ENCODE data around the gene CACNA1C.

The CACNA1C gene

GRCh38 chr12:2528001-2528400, 475.2 kb downstream of the CACNA1C start:
- DNase-seq (ENCODE audit: low spot score) = no peak

DNA sequence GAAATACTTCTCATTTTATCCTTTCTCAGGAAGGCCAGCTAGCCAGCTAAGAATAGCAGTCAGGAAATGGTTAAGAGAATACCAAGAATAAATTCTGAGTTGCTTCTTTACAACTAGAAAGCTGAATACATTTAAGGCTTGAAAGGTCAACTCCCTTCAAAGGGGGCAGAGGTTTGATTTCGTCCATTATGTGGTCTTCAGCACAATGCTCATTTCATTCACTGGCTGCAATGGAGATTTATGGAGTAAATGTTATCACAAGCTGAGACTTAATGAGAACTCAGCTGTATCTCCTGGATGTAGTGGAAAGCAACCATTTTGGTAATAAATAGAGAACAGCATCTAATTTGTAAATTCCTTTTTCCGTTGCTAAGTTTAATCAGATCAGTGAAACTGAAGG, 477.0 kb downstream of the CACNA1C start:
- no peak for DNase-seq (ENCODE audit: low spot score)

DNA sequence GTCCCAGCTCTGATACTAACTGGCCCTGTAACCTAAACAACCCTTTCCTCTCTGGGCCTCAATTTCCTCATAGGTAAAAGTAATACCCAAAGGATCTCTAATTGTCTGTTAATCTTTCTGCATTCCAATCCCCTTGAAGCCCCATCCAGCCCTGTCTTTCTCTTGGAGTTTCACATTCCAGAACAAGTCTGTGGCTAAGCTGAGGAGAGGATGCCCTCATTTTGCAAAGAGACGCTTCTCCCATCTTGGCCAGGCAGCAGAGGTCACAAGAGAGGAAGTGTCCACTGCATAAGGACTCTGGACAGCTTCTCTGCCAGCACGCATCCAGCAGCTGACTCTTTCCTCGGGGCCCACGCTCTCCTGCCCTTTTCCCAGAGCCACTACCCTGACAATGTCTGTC, 478.6 kb downstream of the CACNA1C start:
- DNase-seq (ENCODE audit: low spot score) = no peak

- DNase-seq (ENCODE audit: low spot score) = no peak
Measured at GRCh38 chr12:2533036-2533435, 480.2 kb downstream of the CACNA1C start.

DNA sequence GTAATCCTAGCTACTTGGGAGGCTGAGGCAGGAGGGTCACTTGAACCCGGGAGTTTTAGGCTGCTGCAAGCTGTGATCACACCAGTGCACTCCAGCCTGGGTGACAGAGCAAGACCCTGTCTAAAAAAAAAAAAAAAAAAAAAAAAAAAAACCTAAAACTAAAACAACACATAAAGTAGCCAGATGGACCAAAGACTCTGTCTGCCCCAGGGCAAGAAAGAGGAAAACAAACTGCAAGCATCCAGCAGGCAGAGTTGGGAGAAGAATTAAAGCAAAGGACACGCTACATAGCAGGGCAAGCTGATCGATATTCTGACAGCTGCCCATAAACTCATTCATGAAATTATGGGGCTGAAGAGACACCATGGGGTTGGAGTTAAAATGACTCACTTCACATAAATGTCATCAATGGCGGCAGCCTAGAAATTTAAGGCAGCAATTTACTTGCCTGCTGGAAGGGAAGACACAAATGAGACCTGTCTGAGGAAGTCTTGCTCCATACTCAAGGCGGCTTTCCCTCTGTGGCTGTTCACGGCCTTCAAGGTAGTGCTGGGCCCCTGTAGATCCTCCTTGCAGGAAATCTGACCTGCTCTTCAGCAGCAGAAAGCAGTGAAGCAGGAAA, 482.9 kb downstream of the CACNA1C start:
- no peak for DNase-seq (ENCODE audit: low spot score)

- no peak for DNase-seq (ENCODE audit: low spot score)
Measured at GRCh38 chr12:2536724-2537123, 483.9 kb downstream of the CACNA1C start.

- DNase-seq (ENCODE audit: low spot score) = no peak
Measured at GRCh38 chr12:2537868-2538541, 485.2 kb downstream of the CACNA1C start.

- no peak for DNase-seq (ENCODE audit: low spot score)
Measured at GRCh38 chr12:2539938-2540337, 487.2 kb downstream of the CACNA1C start.

DNA sequence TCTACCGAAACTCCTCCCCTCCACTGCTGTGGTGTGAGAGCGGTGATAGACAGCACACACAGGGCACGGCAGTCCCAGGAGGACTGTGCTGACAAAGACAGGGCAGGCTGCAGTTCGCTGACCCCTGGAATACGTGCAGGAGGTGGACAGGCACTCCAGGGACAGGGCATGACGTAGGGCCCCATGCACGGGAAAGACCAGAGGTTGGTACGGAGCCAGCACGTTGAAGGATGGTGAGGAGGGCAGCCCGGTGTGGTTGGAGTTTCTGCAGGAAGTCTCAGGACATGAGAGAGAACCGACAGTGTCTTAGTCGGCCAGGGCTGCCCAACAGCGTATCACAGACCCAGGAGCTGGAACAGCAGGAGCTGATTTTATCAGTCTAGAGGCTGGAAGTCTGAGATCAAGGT, 487.8 kb downstream of the CACNA1C start:
- no peak for DNase-seq (ENCODE audit: low spot score)

- no peak for DNase-seq (ENCODE audit: low spot score)
Measured at GRCh38 chr12:2541631-2542204, 488.9 kb downstream of the CACNA1C start.

- no peak for DNase-seq (ENCODE audit: low spot score)
Measured at GRCh38 chr12:2543801-2544200, 491.0 kb downstream of the CACNA1C start.

GRCh38 chr12:2544230-2544629, 491.4 kb downstream of the CACNA1C start:
- no peak for DNase-seq (ENCODE audit: low spot score)

- no peak for DNase-seq (ENCODE audit: low spot score)
Measured at GRCh38 chr12:2547273-2548044, 494.7 kb downstream of the CACNA1C start.

GRCh38 chr12:2548081-2548480, 495.3 kb downstream of the CACNA1C start:
- DNase-seq (ENCODE audit: low spot score) = no peak

- DNase-seq (ENCODE audit: low spot score) = no peak
Measured at GRCh38 chr12:2550561-2551411, 498.0 kb downstream of the CACNA1C start.

DNA sequence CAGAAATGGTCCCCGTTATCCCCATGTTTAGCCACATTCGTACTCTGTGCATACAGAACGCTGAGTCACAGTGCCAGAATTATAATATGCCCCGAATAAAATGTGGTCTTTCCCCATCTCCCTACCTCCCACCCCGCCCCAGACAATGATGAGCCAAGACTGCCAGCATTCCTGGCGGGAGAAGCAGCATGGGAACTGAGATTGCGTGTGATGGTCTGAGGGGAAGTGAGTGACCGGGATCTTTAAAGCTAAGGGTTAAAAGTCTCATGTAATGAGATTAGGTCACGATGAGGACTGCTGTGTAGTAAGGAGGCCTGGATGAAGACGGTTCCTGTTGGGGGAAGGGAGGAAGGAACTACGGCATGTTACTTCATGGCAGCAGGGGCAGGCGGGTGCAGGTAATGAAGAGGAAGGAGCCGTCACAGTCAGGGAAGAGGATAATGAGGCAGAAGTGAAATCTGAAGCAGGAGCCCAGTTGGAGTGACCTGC, 498.7 kb downstream of the CACNA1C start:
- DNase-seq (ENCODE audit: low spot score) = no peak

- no peak for DNase-seq (ENCODE audit: low spot score)
Measured at GRCh38 chr12:2552000-2552756, 499.4 kb downstream of the CACNA1C start.

DNA sequence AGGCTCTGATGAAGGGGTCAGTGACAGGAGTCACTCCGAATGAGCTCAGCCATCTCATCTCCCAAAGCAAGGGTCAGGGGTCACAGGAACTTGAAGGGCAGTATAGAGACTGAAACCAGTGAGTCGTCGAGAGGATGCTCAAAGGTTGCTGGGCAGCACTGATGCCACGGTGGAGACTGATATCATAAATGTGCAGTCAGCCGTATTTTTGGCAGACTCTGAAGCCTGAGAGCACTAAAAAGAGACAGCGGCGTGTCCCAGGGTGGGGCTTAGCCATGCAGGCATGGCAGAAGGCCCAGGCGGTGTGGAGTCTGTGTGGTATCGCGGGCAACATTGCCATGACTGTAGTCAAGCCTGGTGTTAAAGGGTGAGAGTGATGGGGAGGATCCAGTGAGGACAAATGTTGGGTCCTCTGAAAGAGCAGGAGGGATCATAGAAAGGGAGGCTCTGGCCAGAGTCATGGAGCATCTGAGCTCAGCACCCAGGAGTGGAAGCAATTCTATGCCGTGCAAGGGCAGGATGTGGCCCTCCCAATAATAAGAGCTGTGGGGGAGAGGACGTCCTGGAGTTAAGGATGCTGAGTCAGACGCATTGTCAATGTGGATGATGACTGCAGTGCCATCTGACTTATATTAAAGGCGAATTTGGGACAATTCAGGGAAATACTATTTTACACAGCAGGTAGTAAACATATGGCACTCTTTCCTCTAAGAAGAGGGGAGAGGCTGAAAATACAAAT, 500.8 kb downstream of the CACNA1C start:
- no peak for DNase-seq (ENCODE audit: low spot score)

DNA sequence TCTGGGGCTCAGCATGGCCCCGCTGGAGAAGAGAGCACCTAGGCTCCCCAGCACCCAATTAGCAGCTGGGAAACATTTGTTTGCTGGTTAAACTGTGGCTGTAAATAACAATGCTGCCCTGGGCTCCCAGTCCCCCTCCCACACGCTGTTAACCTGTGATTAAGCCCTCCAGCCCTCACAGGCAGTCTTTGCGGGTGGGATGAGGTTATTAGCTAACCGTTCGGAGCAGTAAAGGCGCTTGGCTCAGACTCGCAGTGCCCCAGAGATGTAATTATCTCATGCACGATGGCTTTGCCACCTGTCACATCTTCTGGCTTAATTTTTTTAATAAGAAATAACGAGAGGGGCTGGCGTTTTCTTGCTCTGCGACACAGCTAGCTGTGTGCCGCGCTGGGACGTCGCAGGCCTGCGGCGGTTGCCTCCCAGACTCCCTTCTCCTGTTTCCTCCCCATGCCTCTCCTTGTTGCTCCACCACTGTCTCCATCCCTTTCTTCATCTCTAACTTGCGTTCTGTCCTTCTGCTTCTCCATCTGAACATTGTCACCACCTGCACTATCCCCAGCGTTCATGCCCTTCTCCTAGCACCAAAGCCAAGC, 502.8 kb downstream of the CACNA1C start:
- no peak for DNase-seq (ENCODE audit: low spot score)

- no peak for DNase-seq (ENCODE audit: low spot score)
Measured at GRCh38 chr12:2557597-2557996, 504.8 kb downstream of the CACNA1C start.

Data from HuH-7.5 (cell line).